ENCODE measurements around the gene NOD1. TPM values are rescaled to one million over a fixed set of nuclear protein-coding genes. Genes with fewer than 3 reads are reported as not detected.
"Not testable (repeated sequence)": the region's sequence is repeated elsewhere in the genome, so short reads cannot be mapped to it uniquely, and the experiment has no call there.

NOD1 gene, protein sequence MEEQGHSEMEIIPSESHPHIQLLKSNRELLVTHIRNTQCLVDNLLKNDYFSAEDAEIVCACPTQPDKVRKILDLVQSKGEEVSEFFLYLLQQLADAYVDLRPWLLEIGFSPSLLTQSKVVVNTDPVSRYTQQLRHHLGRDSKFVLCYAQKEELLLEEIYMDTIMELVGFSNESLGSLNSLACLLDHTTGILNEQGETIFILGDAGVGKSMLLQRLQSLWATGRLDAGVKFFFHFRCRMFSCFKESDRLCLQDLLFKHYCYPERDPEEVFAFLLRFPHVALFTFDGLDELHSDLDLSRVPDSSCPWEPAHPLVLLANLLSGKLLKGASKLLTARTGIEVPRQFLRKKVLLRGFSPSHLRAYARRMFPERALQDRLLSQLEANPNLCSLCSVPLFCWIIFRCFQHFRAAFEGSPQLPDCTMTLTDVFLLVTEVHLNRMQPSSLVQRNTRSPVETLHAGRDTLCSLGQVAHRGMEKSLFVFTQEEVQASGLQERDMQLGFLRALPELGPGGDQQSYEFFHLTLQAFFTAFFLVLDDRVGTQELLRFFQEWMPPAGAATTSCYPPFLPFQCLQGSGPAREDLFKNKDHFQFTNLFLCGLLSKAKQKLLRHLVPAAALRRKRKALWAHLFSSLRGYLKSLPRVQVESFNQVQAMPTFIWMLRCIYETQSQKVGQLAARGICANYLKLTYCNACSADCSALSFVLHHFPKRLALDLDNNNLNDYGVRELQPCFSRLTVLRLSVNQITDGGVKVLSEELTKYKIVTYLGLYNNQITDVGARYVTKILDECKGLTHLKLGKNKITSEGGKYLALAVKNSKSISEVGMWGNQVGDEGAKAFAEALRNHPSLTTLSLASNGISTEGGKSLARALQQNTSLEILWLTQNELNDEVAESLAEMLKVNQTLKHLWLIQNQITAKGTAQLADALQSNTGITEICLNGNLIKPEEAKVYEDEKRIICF
- 6.4 TPM for polyA plus RNA-seq (2013, experiment 1 of 2)
- 6.4 TPM for polyA plus RNA-seq (2013, experiment 2 of 2)

GRCh38 chr7:30478349-30479201, at the start of gene NOD1:
Gene NOD1, minus strand, starts transcription at chr7:30478784. Its CDS starts 21,863 bp downstream, at chr7:30456921.
- peak within 1 kb of the TSS; percentile 96 for H3K18ac ChIP-seq (ENCODE audit: low read length)
- peak within 1 kb of the TSS; percentile 88 for H3K9ac ChIP-seq (ENCODE audit: low read depth, low read length, poor library complexity)
- peaks cover 2 to 3% of the 10 kb centered on the region in 2 donors for H3K4me1 ChIP-seq (ENCODE audit: control insufficient read depth in 2 of 2, insufficient read depth in 1 of 2, low read depth in 1 of 2, low read length in 2 of 2)
- H3K27me3 ChIP-seq (ENCODE audit: control insufficient read depth in 3 of 3, insufficient read depth in 3 of 3, low read depth in 1 of 3, low read length in 3 of 3): peaks cover 0 to 28% (median 0%) of the 10 kb centered on the region in 3 experiments
- H3K4ac ChIP-seq (ENCODE audit: low read length): no peak within 1 kb of the TSS
- no peaks in the 10 kb centered on the region for H3K79me1 ChIP-seq (ENCODE audit: low read depth, low read length)
- H3K23ac ChIP-seq (ENCODE audit: low read depth, low read length, poor library complexity): peak within 1 kb of the TSS; percentile 69
- peak within 1 kb of the TSS; percentile 95 for H3K14ac ChIP-seq (ENCODE audit: low read length)
- H4K8ac ChIP-seq (ENCODE audit: low read depth, low read length): no peak within 1 kb of the TSS
- H3K36me3 ChIP-seq (replicated peaks in 1 of 2; ENCODE audit: control insufficient read depth in 2 of 2, insufficient read depth in 2 of 2, low read length in 2 of 2): no peaks in the 10 kb centered on the region
- H4K91ac ChIP-seq (ENCODE audit: low read depth, low read length, poor library complexity): peak within 1 kb of the TSS; percentile 14
- H3K27ac ChIP-seq (replicated peaks; ENCODE audit: low read length): no peak within 1 kb of the TSS
- peak within 1 kb of the TSS; percentile 54 for H2BK5ac ChIP-seq (ENCODE audit: low read length)
- WGBS, 2 donors (ENCODE audit: extremely low coverage in 2 of 2, insufficient read length in 2 of 2, insufficient replicate concordance in 1 of 2): no CpG with 5 or more reads among the region's 77 CpGs
- peak within 1 kb of the TSS; percentile 86 for H2BK15ac ChIP-seq (ENCODE audit: low read length)
- H2AK5ac ChIP-seq (ENCODE audit: low read depth, low read length): peak within 1 kb of the TSS; percentile 41
- H3K4me2 ChIP-seq (ENCODE audit: insufficient read depth, low read length, poor library complexity, severe bottlenecking): peak within 1 kb of the TSS; percentile 89
- no peaks in the 10 kb centered on the region for H3K9me3 ChIP-seq (replicated peaks in 1 of 2; ENCODE audit: control insufficient read depth in 2 of 2, insufficient read depth in 1 of 2, low read depth in 1 of 2, low read length in 2 of 2)
- H2AFZ ChIP-seq (ENCODE audit: low read length): peak within 1 kb of the TSS; percentile 99
- peak within 1 kb of the TSS; percentile 61 to 80 for H3K4me3 ChIP-seq (ENCODE audit: low read length in 2 of 2)
- DNase-seq (ENCODE audit: low spot score): peak; percentile 51
- peak within 1 kb of the TSS; percentile 18 for H2BK12ac ChIP-seq (ENCODE audit: low read length)
- peak within 1 kb of the TSS; percentile 95 for H2BK120ac ChIP-seq (ENCODE audit: low read depth, low read length)

GRCh38 chr7:30527297-30527696, 48.7 kb upstream of the NOD1 start:
- H2BK5ac ChIP-seq (ENCODE audit: low read length); H3K9me3 ChIP-seq (replicated peaks in 1 of 2; ENCODE audit: control insufficient read depth in 2 of 2, insufficient read depth in 1 of 2, low read depth in 1 of 2, low read length in 2 of 2); H2AK5ac ChIP-seq (ENCODE audit: low read depth, low read length); H3K79me1 ChIP-seq (ENCODE audit: low read depth, low read length); H3K4ac ChIP-seq (ENCODE audit: low read length); H3K18ac ChIP-seq (ENCODE audit: low read length); H3K4me3 ChIP-seq (ENCODE audit: low read length in 2 of 2); H2BK15ac ChIP-seq (ENCODE audit: low read length); H3K27ac ChIP-seq (replicated peaks; ENCODE audit: low read length); H3K27me3 ChIP-seq (ENCODE audit: control insufficient read depth in 3 of 3, insufficient read depth in 3 of 3, low read depth in 1 of 3, low read length in 3 of 3); H3K36me3 ChIP-seq (replicated peaks in 1 of 2; ENCODE audit: control insufficient read depth in 2 of 2, insufficient read depth in 2 of 2, low read length in 2 of 2); H2BK12ac ChIP-seq (ENCODE audit: low read length); DNase-seq (ENCODE audit: low spot score); H3K14ac ChIP-seq (ENCODE audit: low read length); H4K8ac ChIP-seq (ENCODE audit: low read depth, low read length); H3K9ac ChIP-seq (ENCODE audit: low read depth, low read length, poor library complexity); H2AFZ ChIP-seq (ENCODE audit: low read length); H4K91ac ChIP-seq (ENCODE audit: low read depth, low read length, poor library complexity); H2BK120ac ChIP-seq (ENCODE audit: low read depth, low read length); H3K4me1 ChIP-seq (ENCODE audit: control insufficient read depth in 2 of 2, insufficient read depth in 1 of 2, low read depth in 1 of 2, low read length in 2 of 2); H3K23ac ChIP-seq (ENCODE audit: low read depth, low read length, poor library complexity); H3K4me2 ChIP-seq (ENCODE audit: insufficient read depth, low read length, poor library complexity, severe bottlenecking): not testable (repeated sequence)
- WGBS, 2 donors (ENCODE audit: extremely low coverage in 2 of 2, insufficient read length in 2 of 2, insufficient replicate concordance in 1 of 2): no CpG with 5 or more reads among the region's 1 CpG

DNA sequence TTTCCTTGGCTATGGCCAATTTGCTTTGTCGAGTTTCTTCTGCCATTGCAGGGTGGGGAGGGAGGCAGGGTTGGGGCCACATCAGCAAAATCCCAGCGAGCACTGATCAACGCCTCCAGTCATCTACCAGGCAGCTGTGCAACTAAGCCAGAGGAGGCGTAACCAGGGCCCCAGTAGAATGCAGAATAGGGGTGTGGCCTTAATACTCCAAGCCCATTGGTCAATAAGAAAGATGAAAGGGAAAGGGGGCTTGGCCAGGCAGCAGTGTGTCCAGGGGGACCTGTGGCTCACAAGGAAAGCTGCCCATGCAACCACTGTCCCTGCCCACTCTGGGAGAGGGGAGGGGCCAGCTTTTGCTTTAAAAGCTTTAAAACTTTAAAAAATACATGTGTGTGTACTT, 47.6 kb upstream of the NOD1 start:
- Histone ChIP-seq H2BK5ac (ENCODE audit: low read length) (no peak overlapping the region), H3K36me3 (replicated peaks in 1 of 2; ENCODE audit: control insufficient read depth in 2 of 2, insufficient read depth in 2 of 2, low read length in 2 of 2) (no peaks in the 10 kb centered on the region), H2BK120ac (ENCODE audit: low read depth, low read length) (peak overlapping the region; percentile 31), H3K9ac (ENCODE audit: low read depth, low read length, poor library complexity) (no peak overlapping the region), H2AK5ac (ENCODE audit: low read depth, low read length) (no peak overlapping the region), H3K4ac (ENCODE audit: low read length) (no peak overlapping the region), H2BK15ac (ENCODE audit: low read length) (no peak overlapping the region), H3K9me3 (replicated peaks in 1 of 2; ENCODE audit: control insufficient read depth in 2 of 2, insufficient read depth in 1 of 2, low read depth in 1 of 2, low read length in 2 of 2) (no peaks in the 10 kb centered on the region), H3K18ac (ENCODE audit: low read length) (peak overlapping the region; percentile 17), H3K4me3 (ENCODE audit: low read length in 2 of 2) (no peak overlapping the region), H3K27me3 (ENCODE audit: control insufficient read depth in 3 of 3, insufficient read depth in 3 of 3, low read depth in 1 of 3, low read length in 3 of 3) (no peaks in the 10 kb centered on the region), H3K4me1 (ENCODE audit: control insufficient read depth in 2 of 2, insufficient read depth in 1 of 2, low read depth in 1 of 2, low read length in 2 of 2) (no peaks in the 10 kb centered on the region), H3K14ac (ENCODE audit: low read length) (peak overlapping the region; percentile 31), H3K27ac (replicated peaks; ENCODE audit: low read length) (no peak overlapping the region), H2BK12ac (ENCODE audit: low read length) (no peak overlapping the region), H3K23ac (ENCODE audit: low read depth, low read length, poor library complexity) (no peak overlapping the region), H4K8ac (ENCODE audit: low read depth, low read length) (no peak overlapping the region), H3K4me2 (ENCODE audit: insufficient read depth, low read length, poor library complexity, severe bottlenecking) (no peak overlapping the region), H3K79me1 (ENCODE audit: low read depth, low read length) (no peaks in the 10 kb centered on the region), H2AFZ (ENCODE audit: low read length) (no peak overlapping the region), H4K91ac (ENCODE audit: low read depth, low read length, poor library complexity) (no peak overlapping the region)
- DNase-seq (ENCODE audit: low spot score): no peak
- whole genome bisulfite sequencing, 2 donors (ENCODE audit: extremely low coverage in 2 of 2, insufficient read length in 2 of 2, insufficient replicate concordance in 1 of 2): no CpG with 5 or more reads among the region's 4 CpGs
